Measurements from ENCODE around the gene WDR90.
A peak's percentile ranks its signal among the peaks of the same experiment; 100 is the strongest.

The WDR90 gene

GRCh38 chr16:626787-627453 lies 22.2 kb upstream of the WDR90 start:
- no peak for DNase-seq (ENCODE audit: low read depth)

DNA sequence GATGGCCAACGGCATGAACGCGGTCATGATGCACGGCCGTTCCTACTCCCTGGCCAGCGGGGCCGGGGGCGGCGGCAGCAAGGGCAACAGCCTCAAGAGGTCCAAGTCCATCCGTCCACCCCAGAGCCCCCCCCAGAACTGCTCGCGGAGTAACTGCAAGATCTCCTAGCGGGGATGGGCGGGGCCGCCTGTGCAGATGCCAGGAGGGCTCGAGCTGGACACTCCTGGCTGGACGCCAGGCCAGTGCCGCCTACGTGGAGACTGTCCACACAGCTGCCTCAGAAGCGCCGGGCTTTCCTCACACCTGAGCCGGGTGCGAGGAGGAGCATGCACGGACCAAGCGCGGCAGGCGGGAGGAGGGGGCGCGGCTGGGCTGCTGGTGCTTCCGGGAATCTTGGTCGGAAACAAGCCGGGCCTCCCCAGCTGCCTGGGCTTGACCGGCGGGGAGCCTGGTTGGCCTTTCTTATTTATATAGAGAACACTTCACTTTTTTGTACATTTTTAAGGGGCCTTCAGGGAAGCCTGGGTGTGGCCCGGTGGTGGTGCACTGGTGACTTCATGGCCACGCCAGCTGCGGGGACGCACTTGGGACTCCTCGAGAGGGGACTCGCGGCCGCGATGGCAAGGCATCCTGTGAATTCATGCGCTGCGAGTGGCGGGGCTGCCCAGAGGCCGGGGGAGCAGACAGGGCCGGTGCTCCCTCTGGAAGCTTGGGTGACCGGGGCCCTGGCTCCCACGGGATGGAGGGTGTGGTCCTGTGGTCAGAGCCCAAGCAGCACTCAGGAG lies 21.5 kb upstream of the WDR90 start:
- DNase-seq (ENCODE audit: low read depth): no peak

- no peak for DNase-seq (ENCODE audit: low read depth)
These were observed 20.7 kb upstream of the WDR90 start for GRCh38 chr16:628321-629061.

DNA sequence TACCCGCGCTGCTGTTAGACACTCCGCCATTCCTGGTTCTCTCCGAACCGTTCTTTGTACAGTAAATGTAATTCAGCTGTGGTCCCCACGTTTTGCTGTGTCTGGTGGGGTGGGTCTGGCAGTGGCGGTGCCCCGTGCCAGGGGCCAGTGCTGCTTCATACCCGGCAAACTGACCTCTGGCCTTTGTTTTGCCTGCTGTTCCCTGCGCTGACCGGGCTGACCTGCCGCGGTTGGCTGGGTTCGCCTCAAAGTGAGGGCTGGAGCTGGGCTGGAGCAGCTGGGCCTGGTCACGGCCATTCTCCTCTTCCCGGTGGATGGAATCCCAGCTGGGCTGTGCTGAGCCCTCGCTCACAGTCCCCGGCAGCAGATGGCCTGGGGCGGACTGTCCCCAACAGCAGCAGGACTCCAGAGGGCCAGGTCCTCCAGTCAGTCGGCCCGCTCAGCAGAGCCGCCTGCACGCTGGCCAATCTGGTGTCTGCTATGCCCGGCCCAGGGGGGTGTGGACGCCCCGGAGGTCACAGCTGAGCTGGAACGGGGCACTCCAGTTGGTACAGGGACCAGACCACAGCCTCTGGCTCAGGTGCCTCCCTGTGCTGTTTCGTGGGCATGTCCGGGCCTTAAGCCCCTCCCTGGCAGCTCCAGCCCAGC lies 19.9 kb upstream of the WDR90 start:
- DNase-seq (ENCODE audit: low read depth): no peak

DNA sequence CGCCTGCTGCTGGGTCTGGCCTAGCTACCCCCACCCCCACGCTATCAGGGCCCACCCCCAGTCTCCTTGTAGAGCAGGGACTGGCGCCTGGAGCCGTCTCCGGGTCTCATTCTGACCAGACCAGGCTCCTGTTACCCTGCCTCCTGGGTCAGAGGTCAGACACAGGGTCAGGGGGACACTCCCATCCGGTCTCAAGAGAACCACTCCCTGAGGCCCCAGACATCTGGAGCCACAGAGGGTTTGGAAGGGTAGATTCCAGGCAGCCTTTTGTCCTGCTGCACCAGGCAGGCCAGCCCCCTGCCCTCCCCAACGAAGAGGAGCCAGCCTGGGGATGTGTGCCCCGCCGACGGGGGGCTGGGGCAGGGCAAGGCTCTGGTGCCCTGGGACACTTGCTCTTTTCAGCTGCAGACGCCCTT lies 19.3 kb upstream of the WDR90 start:
- DNase-seq (ENCODE audit: low read depth): no peak

DNA sequence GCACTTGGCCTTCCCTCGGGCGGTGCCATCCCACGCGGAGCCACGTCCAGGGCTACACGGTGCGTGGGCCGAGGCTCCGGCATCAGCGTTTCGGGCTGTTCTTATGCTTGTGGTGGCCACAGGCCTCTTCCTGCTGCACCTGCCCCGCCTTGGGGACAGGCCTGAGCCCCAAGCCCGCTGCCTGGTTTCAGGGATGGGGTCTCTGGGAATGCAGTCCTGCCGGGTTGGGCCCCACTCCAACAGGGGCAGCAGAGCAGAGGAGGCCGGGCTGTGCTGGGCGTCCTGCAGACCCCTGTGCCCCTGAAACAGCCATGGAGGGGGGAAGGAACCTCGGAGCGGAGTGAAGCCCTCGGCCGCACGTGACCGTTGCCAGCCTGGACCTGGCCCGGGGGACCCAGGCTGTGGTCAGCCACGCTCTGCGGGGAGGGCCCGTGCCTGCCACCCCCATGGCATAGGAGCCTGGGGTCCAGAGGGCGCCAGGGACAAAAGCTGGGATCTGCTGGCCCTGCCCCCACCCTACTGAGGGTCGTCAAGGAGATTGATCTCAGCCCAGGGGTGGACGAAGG lies 18.8 kb upstream of the WDR90 start:
- DNase-seq (ENCODE audit: low read depth): no peak

GRCh38 chr16:630815-631405 lies 18.3 kb upstream of the WDR90 start, which contains the start of gene WFIKKN1:
WFIKKN1 (plus strand) TSS chr16:630985; CDS start chr16:631254, 269 bp downstream.
- no peak for DNase-seq (ENCODE audit: low read depth)

GRCh38 chr16:631808-632358 lies 17.3 kb upstream of the WDR90 start:
- DNase-seq (ENCODE audit: low read depth): no peak

- DNase-seq (ENCODE audit: low read depth): no peak
These were observed 16.5 kb upstream of the WDR90 start for GRCh38 chr16:632486-633335.

DNA sequence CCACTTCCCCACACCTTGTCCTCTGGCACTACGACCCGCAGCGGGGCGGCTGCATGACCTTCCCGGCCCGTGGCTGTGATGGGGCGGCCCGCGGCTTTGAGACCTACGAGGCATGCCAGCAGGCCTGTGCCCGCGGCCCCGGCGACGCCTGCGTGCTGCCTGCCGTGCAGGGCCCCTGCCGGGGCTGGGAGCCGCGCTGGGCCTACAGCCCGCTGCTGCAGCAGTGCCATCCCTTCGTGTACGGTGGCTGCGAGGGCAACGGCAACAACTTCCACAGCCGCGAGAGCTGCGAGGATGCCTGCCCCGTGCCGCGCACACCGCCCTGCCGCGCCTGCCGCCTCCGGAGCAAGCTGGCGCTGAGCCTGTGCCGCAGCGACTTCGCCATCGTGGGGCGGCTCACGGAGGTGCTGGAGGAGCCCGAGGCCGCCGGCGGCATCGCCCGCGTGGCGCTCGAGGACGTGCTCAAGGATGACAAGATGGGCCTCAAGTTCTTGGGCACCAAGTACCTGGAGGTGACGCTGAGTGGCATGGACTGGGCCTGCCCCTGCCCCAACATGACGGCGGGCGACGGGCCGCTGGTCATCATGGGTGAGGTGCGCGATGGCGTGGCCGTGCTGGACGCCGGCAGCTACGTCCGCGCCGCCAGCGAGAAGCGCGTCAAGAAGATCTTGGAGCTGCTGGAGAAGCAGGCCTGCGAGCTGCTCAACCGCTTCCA lies 15.7 kb upstream of the WDR90 start:
- no peak for DNase-seq (ENCODE audit: low read depth)

GRCh38 chr16:634051-634670 lies 15.0 kb upstream of the WDR90 start:
- DNase-seq (ENCODE audit: low read depth): no peak

DNA sequence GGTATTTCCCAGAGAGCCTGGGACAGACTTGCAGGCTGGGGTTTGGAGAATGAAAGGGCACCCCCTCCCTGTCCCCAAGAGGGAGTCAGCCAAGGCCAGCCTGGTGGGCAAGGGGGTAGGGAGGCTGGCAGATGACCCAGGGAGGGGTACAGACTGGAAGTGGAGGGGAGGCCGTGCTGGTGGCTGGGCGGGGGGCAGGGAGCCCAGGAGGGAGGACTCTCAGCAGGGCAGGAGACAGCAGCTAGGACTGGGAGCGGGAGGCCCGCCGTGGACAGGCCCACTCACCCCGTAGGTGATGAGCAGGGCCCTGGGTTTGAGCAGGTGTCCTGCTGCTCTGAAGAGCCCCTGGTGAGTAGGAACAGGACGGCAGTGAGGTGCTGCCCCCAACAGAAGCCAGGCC lies 14.2 kb upstream of the WDR90 start:
- no peak for DNase-seq (ENCODE audit: low read depth)

- no peak for DNase-seq (ENCODE audit: low read depth)
These were observed 13.5 kb upstream of the WDR90 start for GRCh38 chr16:635573-636205.

DNA sequence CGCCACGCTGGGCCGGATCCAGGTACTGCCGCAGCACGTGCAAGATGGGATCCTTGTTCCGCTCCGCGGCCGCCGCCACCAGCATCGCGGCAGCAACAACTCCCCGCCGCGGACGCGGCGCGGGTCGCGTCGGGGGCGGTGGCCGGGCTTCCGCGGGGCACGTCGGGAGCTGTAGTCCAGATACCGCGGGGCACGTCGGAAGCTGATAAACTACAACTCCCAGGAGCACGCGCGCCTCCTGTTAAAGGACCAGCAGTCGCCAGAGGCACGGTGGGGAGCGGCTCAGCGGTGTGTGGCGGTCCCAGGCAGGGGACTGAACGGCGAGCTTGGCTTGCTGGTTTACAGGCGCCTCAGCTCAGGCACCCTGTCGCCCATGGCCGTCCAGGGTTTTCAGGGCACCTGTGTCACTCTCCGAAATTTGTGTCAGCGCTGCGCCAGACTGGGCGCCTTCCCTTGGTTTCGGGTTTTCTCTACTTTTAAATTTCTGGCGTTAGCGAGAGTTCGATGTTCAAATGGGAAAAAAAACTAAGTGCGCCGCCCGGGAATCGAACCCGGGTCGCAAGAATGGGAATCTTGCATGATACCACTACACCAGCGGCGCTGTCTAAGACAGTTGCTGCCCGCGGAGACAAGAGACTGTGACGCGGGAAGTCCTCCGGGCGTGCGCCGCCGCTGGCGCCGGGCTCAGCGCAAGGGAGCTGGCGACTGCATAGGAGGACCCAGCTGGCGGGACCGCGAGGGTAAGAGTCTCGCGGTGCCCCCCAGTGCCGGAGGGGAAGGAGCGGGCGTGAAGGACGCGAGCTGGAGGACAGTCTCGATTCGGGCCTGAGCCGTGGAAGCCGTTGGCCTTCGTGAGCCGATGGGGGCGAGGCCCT lies 12.7 kb upstream of the WDR90 start, which contains the start of gene METTL26:
Gene METTL26 (minus strand): TSS at position 100 of the 875 bp plus-strand sequence. CDS start 15 bp downstream, at position 85.
- DNase-seq (ENCODE audit: low read depth): peak; percentile 98

DNA sequence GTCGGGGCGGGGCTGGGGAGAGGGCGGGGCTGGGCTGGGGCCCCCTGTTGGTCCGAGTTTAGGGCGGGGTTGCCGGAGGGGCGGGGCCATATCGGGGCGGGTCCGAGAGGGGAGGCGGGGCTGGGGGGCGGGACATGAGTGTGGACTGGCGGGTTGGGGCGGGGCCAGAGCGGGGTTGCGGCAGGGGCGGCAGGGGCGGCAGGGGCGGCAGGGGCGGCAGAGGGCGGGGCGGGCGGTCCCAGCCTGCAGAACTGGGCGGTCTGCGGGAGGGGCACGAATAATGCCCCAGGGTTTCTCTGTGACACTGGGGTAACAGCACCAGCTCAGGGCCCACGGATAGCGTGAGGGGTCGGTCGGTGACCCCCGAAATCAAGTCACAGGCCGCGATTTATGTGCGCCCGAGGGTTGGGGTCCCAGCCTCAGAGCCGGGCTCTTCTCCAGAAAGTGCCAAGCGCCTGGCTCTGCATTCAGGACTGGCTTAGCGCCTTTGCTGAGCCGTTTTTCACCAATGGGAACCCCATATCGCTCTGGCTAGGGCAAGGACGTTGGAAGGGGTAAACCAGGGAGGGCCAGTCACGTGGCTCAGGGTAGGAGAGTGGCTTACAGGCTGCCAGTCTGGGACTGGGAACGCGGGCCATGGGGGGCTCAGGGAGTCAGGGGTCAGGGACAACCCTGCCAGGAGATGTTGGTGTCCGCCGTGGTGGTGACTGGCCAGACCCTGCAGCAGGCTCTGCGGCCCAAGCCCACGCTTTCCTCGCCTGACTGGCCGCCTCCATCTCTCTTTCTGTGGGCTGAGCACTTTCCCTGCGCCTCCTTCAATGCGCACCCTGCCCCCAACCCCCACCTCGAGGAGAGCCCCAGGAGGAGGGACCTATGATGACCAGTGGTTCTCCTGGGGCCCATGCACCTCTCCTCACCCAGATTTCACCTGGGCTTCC lies 11.8 kb upstream of the WDR90 start:
- DNase-seq (ENCODE audit: low read depth): peak; percentile 82

GRCh38 chr16:638034-638543 lies 11.1 kb upstream of the WDR90 start:
- no peak for DNase-seq (ENCODE audit: low read depth)
